HepG2 (cell line): ENCODE data around the gene MRPS7. TPM values are rescaled to one million over a fixed set of nuclear protein-coding genes. Genes with fewer than 3 reads are reported as not detected.

Source experiments
- ATRX ChIP-seq: sonication (generic); formaldehyde crosslinking; IDR thresholded peaks from 2 replicates; pipeline ENCODE4 v1.4.0; 2020; ENCODE audit warnings: missing genetic modification reagents, borderline replicate concordance
- CBX1 ChIP-seq: IDR thresholded peaks from one replicate; pipeline ENCODE4 v1.6.1; 2016; ENCODE audit warnings: antibody characterized with exemption, low read depth
- HIVEP1 ChIP-seq: sonication (generic); formaldehyde crosslinking; IDR thresholded peaks from 2 replicates; pipeline ENCODE4 v1.4.0; 2020; ENCODE audit warnings: mild to moderate bottlenecking, missing genetic modification reagents
- KAT7 ChIP-seq: IDR thresholded peaks from 2 replicates; pipeline ENCODE4 v1.6.1; 2018; ENCODE audit warnings: borderline replicate concordance, missing compliant biosample characterization
- LRRFIP1 ChIP-seq: sonication (generic); formaldehyde crosslinking; conservative IDR thresholded peaks from 2 replicates; pipeline ENCODE4 v1.4.0; 2020; ENCODE audit warnings: missing genetic modification reagents
- NFIB ChIP-seq: sonication (generic); formaldehyde crosslinking; IDR thresholded peaks from 2 replicates; pipeline ENCODE4 v1.9.0; 2021; ENCODE audit warnings: missing genetic modification reagents, mild to moderate bottlenecking, borderline replicate concordance
- ZNF138 ChIP-seq: sonication (generic); formaldehyde crosslinking; IDR thresholded peaks from 2 replicates; pipeline ENCODE4 v1.5.0; 2020; ENCODE audit warnings: mild to moderate bottlenecking, low read depth, missing genetic modification reagents
- ZNF142 ChIP-seq: sonication (generic); formaldehyde crosslinking; IDR thresholded peaks from 2 replicates; pipeline ENCODE4 v1.4.0; 2020; ENCODE audit warnings: missing genetic modification reagents
- ZNF276 ChIP-seq: sonication (generic); formaldehyde crosslinking; IDR thresholded peaks from 2 replicates; pipeline ENCODE4 v1.4.0; 2020; ENCODE audit warnings: mild to moderate bottlenecking, low read depth, missing genetic modification reagents
- ZNF281 ChIP-seq: sonication (generic); formaldehyde crosslinking; IDR thresholded peaks from 2 replicates; pipeline ENCODE4 v1.4.0; 2020; ENCODE audit warnings: missing genetic modification reagents, borderline replicate concordance
- ZNF331 ChIP-seq: sonication (generic); formaldehyde crosslinking; IDR thresholded peaks from 2 replicates; pipeline ENCODE4 v1.4.0; 2020; ENCODE audit warnings: missing genetic modification reagents
- ZNF629 ChIP-seq: sonication (generic); formaldehyde crosslinking; conservative IDR thresholded peaks from 2 replicates; pipeline ENCODE4 v1.5.0; 2020; ENCODE audit warnings: missing genetic modification reagents
- polyA plus RNA-seq, 8 experiments: library from polyadenylated mRNA; depleted of rRNA in 3 of 8; stranded (reverse) in 7 of 8; unstranded in 1 of 8; fragments of >200 nt; fragmentation: Illumina TruSeq in 4 of 8; extraction: Trizol in 4 of 8; gene quantifications; 2 replicates each; pipeline versions ENCODE4 v1.2.1 to v1.2.3, GENCODE V29; 2011 to 2016; ENCODE audit warnings: low read depth in 4 of 8, missing spikeins in 1 of 8, mixed read lengths in 1 of 8; ENCODE audit not compliant: insufficient read depth in 1 of 8
- total RNA-seq, 5 experiments: library from RNA; depleted of rRNA; stranded (reverse); fragments of >200 nt; fragmentation: Illumina TruSeq; extraction: Trizol; gene quantifications; 2 replicates each; pipeline ENCODE4 v1.2.3, GENCODE V29; 2016; ENCODE audit warnings: low read depth in 1 of 5
- TF ChIP-seq, protein P1 (sequence below): IDR thresholded peaks from 2 replicates; pipeline ENCODE4 v1.6.1; 2018; ENCODE audit warnings: missing genetic modification reagents, mild to moderate bottlenecking, missing compliant biosample characterization

Gene MRPS7
- total and polyA plus RNA-seq, 2 of the 13 experiments (the other 11 are each of a cell fraction or from before 2014, with no cell fraction given) = 97.0 to 162 TPM

GRCh38 chr17:75308732-75309629 lies 47.3 kb downstream of the MRPS7 start (continued):
- peak; percentile 79 for TF ChIP-seq ZNF281
- TF ChIP-seq, protein P1, sequence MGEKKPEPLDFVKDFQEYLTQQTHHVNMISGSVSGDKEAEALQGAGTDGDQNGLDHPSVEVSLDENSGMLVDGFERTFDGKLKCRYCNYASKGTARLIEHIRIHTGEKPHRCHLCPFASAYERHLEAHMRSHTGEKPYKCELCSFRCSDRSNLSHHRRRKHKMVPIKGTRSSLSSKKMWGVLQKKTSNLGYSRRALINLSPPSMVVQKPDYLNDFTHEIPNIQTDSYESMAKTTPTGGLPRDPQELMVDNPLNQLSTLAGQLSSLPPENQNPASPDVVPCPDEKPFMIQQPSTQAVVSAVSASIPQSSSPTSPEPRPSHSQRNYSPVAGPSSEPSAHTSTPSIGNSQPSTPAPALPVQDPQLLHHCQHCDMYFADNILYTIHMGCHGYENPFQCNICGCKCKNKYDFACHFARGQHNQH = peak; percentile 89; the same call in 1 of the 2 replicates
- TF ChIP-seq HIVEP1 (CRISPR knock-in tag) = no peak
- TF ChIP-seq NFIB (CRISPR knock-in tag) = no peak
- no peak for TF ChIP-seq LRRFIP1
- no peak for TF ChIP-seq ZNF138
- TF ChIP-seq ZNF331 (CRISPR knock-in tag) = peak; percentile 84
- TF ChIP-seq ZNF629 (CRISPR knock-in tag) = 0 out of 2 replicates have a peak, but pooled peaks have one; percentile 7
- TF ChIP-seq KAT7 (CRISPR knock-in tag) = peak; percentile 97
- TF ChIP-seq CBX1 = peak; percentile 23
- no peak for TF ChIP-seq ATRX (CRISPR knock-in tag)
- TF ChIP-seq ZNF142 (CRISPR knock-in tag) = no peak
- TF ChIP-seq ZNF276 (CRISPR knock-in tag) = peak; percentile 95
